ENCODE results near the gene CDC42BPA. TPM values are rescaled to one million over a fixed set of nuclear protein-coding genes. Genes with fewer than 3 reads are reported as not detected.

The CDC42BPA gene
- total and polyA plus RNA-seq, 2 of the 8 experiments (the other 6 are each of a cell fraction or from before 2014, with no cell fraction given): 7.1 to 28.5 TPM

- TF ChIP-seq USF2 (IDR thresholded peaks at IDR 0.05; ENCODE audit: low read length): no peak
- no peak for TF ChIP-seq EGR1 (IDR thresholded peaks at IDR 0.05; ENCODE audit: borderline replicate concordance, low read depth, low read length)
- TF ChIP-seq JUN (IDR thresholded peaks at IDR 0.05; ENCODE audit: low read depth, low read length): no peak
- no peak for TF ChIP-seq POU5F1 (IDR thresholded peaks at IDR 0.05; ENCODE audit: low read depth, low read length)
- TF ChIP-seq RAD21 (IDR thresholded peaks at IDR 0.05 in 1 of 2, conservative IDR thresholded peaks at IDR 0.05 in 1 of 2; ENCODE audit: low read depth in 2 of 2, low read length in 2 of 2): no peak
- no peak for TF ChIP-seq ZNF274 (IDR thresholded peaks at IDR 0.05; ENCODE audit: borderline replicate concordance, extremely low read depth, low read length)
- no peak for TF ChIP-seq RBBP5 (IDR thresholded peaks at IDR 0.05; ENCODE audit: borderline replicate concordance, low read depth, low read length)
- no peak for TF ChIP-seq GTF2F1 (IDR thresholded peaks at IDR 0.05; ENCODE audit: borderline replicate concordance, low read depth, low read length)
These were observed 283.0 kb downstream of the CDC42BPA start (continued) for GRCh38 chr1:227035316-227035715.

All from H1 (cell line).